Measurements from ENCODE around the gene CYTH1. TPM values are rescaled to one million over a fixed set of nuclear protein-coding genes. Genes with fewer than 3 reads are reported as not detected.

Gene CYTH1
- total and polyA plus RNA-seq, 2 donors (not counting 1 experiment from before 2014, with no cell fraction given) = 255 to 353 TPM

DNA sequence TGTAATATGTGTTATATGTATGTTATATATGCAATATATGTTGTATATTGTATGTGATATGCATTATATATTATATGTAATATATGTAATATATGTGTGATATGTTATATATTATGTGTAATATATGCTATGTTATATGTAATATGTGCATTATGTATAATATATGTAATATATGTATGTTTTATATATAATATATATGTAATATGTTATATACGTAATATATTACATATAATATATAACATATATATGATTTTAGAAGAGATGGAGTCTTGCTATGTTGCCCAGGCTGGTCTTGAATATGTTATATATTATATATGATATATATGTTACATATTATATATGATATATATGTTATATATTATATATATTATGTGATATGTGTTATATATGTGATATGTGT, 139.4 kb downstream of the CYTH1 start:
- H3K27ac Mint-ChIP-seq = no peak overlapping the region
- Histone ChIP-seq H3K27me3 (replicated peaks in 1 of 4; ENCODE audit: control extremely low read depth in 1 of 4, control insufficient read depth in 3 of 4, insufficient read depth in 4 of 4, low read length in 3 of 4) (no peaks in the 10 kb centered on the region), H3K4me1 (ENCODE audit: control insufficient read depth in 2 of 2, insufficient read depth in 2 of 2, low read length in 2 of 2) (peaks cover 10 to 24% of the 10 kb centered on the region in 2 donors), H3K4me3 (ENCODE audit: control extremely low read depth in 1 of 5, extremely low read depth in 1 of 5, insufficient read depth in 1 of 5, low read depth in 2 of 5, low read length in 4 of 5) (no peak overlapping the region), H3K36me3 (replicated peaks in 1 of 2; ENCODE audit: control extremely low read depth in 1 of 2, control insufficient read depth in 1 of 2, extremely low read depth in 1 of 2, insufficient read depth in 2 of 2, low read length in 1 of 2) (no peaks in the 10 kb centered on the region), H3K9me3 (ENCODE audit: control extremely low read depth in 1 of 3, control insufficient read depth in 2 of 3, insufficient read depth in 1 of 3, low read length in 2 of 3) (peaks cover 0 to 4% (median 1%) of the 10 kb centered on the region in 3 donors), H2AFZ (ENCODE audit: insufficient read depth, low read depth, low read length, poor library complexity, severe bottlenecking) (no peak overlapping the region), H3K79me2 (ENCODE audit: control insufficient read depth, insufficient read depth, low read length) (no peaks in the 10 kb centered on the region), H3K27ac (ENCODE audit: low read length in 2 of 2) (no peak overlapping the region), H3K4me2 (replicated peaks; ENCODE audit: low read depth, low read length, poor library complexity, severe bottlenecking) (no peak overlapping the region), H4K20me1 (ENCODE audit: control insufficient read depth, insufficient read depth, low read length, poor library complexity, severe bottlenecking) (no peaks in the 10 kb centered on the region), H3K9ac (ENCODE audit: low read length) (no peak overlapping the region)
- no CpG with 5 or more reads among the region's 1 CpG for WGBS (ENCODE audit: insufficient coverage)
- no peak for DNase-seq
- POLR2A ChIA-PET = no interaction called here
- ATAC-seq (ENCODE audit: low read depth) = no peak
- CTCF ChIA-PET = no interaction called here
- no peak overlapping the region for H3K4me3 Mint-ChIP-seq
- intact Hi-C loops (cut with micrococcal nuclease) = no loop called here
- TF ChIP-seq CTCF (IDR thresholded peaks at IDR 0.05) = no peak
- no peak for TF ChIP-seq EZH2 (IDR thresholded peaks at IDR 0.05; ENCODE audit: borderline replicate concordance, insufficient read depth, low read depth, low read length, poor library complexity, severe bottlenecking)
- H3K4me1 Mint-ChIP-seq = peaks cover 22% of the 10 kb centered on the region
- H3K9me3 Mint-ChIP-seq (ENCODE audit: insufficient read depth) = no peaks in the 10 kb centered on the region
- peaks cover 3% of the 10 kb centered on the region for H3K27me3 Mint-ChIP-seq

GRCh38 chr17:78641666-78642065, 140.4 kb downstream of the CYTH1 start:
- no peak overlapping the region for H3K4me3 Mint-ChIP-seq
- H3K27me3 Mint-ChIP-seq = peaks cover 3% of the 10 kb centered on the region
- no peaks in the 10 kb centered on the region for H3K9me3 Mint-ChIP-seq (ENCODE audit: insufficient read depth)
- H3K27ac ChIP-seq (ENCODE audit: low read length in 2 of 2) = no peak overlapping the region
- no peaks in the 10 kb centered on the region for H3K9me3 ChIP-seq (ENCODE audit: control extremely low read depth in 1 of 3, control insufficient read depth in 2 of 3, insufficient read depth in 1 of 3, low read length in 2 of 3)
- no peaks in the 10 kb centered on the region for H3K36me3 ChIP-seq (replicated peaks in 1 of 2; ENCODE audit: control extremely low read depth in 1 of 2, control insufficient read depth in 1 of 2, extremely low read depth in 1 of 2, insufficient read depth in 2 of 2, low read length in 1 of 2)
- ATAC-seq (ENCODE audit: low read depth) (no peak), DNase-seq (no peak)
- H2AFZ ChIP-seq (ENCODE audit: insufficient read depth, low read depth, low read length, poor library complexity, severe bottlenecking) = no peak overlapping the region
- H3K27ac Mint-ChIP-seq = no peak overlapping the region
- H4K20me1 ChIP-seq (ENCODE audit: control insufficient read depth, insufficient read depth, low read length, poor library complexity, severe bottlenecking) = no peaks in the 10 kb centered on the region
- H3K4me2 ChIP-seq (replicated peaks; ENCODE audit: low read depth, low read length, poor library complexity, severe bottlenecking) = no peak overlapping the region
- intact Hi-C loops (cut with micrococcal nuclease) = no loop called here
- H3K9ac ChIP-seq (ENCODE audit: low read length) = no peak overlapping the region
- TF ChIP-seq CTCF (IDR thresholded peaks at IDR 0.05) = no peak
- no peak for TF ChIP-seq EZH2 (IDR thresholded peaks at IDR 0.05; ENCODE audit: borderline replicate concordance, insufficient read depth, low read depth, low read length, poor library complexity, severe bottlenecking)
- ChIA-PET POLR2A (no interaction called here), CTCF (no interaction called here)
- peaks cover 20% of the 10 kb centered on the region for H3K4me1 Mint-ChIP-seq
- WGBS (ENCODE audit: insufficient coverage) = 96% methylated on average over 15 of the region's 18 CpGs
- H3K4me3 ChIP-seq (ENCODE audit: control extremely low read depth in 1 of 5, extremely low read depth in 1 of 5, insufficient read depth in 1 of 5, low read depth in 2 of 5, low read length in 4 of 5) = no peak overlapping the region
- no peaks in the 10 kb centered on the region for H3K79me2 ChIP-seq (ENCODE audit: control insufficient read depth, insufficient read depth, low read length)
- H3K27me3 ChIP-seq (replicated peaks in 1 of 4; ENCODE audit: control extremely low read depth in 1 of 4, control insufficient read depth in 3 of 4, insufficient read depth in 4 of 4, low read length in 3 of 4) = no peaks in the 10 kb centered on the region
- H3K4me1 ChIP-seq (ENCODE audit: control insufficient read depth in 2 of 2, insufficient read depth in 2 of 2, low read length in 2 of 2) = peaks cover 9 to 21% of the 10 kb centered on the region in 2 donors

Measured in B cell (primary cell).